Stimulated activated CD8-positive, alpha-beta memory T cell treated with anti-CD3 and anti-CD28 coated beads, Interleukin-2, amount 100 ng/mL, for 48 hours (primary cell): ENCODE results near the gene PPIG.
"Not testable (repeated sequence)": the region's sequence is repeated elsewhere in the genome, so short reads cannot be mapped to it uniquely, and the experiment has no call there.

Experiments
- DNase-seq, 2 donors: peaks; one replicate each; pipeline ENCODE4 v3.0.0-alpha.2; 2020; ENCODE audit warnings: low read depth in 2 of 2

PPIG gene

GRCh38 chr2:169590804-169591203 lies 6.7 kb downstream of the PPIG start:
- DNase-seq, result no peak

GRCh38 chr2:169596546-169596945 lies 12.4 kb downstream of the PPIG start:
- DNase-seq, result not testable (repeated sequence)

DNA sequence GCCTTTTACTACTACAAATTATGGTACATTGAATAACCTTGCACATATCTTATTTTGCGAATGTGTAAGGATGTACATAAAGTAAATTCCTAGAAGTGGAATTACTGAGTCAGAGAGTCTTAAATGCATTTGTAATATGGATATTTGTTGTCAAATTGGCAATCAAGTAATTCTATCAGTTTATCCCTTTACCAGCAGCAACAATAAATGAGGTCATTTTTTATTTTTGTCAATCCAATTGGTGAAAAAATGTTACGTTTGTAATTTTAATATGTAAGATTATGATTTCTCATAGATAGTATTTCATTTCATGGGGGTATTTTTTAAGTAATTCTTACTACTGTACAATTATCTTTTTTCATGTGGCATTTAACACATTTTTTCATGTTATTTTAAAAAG lies 14.8 kb downstream of the PPIG start:
- DNase-seq, result no peak

DNA sequence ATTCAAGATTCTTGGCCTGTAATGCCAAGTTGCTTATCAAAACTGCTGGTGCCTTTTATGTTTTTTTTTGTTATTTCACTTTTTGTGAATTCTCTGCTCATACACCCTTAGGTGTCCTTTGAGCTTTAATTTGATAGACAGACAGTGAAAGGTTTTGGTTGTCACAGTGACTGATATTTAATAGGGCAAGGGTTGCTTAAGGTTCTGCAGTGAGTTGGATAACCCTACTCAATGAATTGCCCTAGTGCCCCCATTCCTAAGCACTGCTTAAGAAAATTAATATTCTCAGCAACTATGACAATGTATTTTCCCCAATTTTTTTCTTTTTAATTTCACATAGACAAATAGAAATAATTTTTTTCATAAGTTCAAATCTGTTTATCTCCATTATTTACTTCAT lies 15.4 kb downstream of the PPIG start:
- DNase-seq, result no peak

DNA sequence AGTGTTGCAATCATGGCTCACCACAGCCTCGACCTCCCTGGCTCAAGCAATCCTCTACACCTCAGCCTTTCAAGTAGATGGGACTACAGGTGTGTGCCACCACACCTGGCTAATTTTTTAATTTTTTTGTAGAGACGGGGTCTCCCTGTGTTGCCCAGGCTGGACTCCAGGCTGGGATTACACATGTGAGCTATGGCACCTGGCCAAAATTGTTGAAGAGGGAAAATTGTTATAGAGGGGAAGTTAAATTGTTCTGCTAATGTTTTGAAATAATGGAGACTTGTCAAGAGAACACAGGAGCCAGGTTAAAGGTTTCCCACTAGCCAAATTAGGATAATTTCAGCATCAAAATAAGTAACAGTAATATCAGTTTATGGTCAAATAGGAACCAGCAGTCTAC lies 25.1 kb downstream of the PPIG start:
- DNase-seq, result no peak

DNA sequence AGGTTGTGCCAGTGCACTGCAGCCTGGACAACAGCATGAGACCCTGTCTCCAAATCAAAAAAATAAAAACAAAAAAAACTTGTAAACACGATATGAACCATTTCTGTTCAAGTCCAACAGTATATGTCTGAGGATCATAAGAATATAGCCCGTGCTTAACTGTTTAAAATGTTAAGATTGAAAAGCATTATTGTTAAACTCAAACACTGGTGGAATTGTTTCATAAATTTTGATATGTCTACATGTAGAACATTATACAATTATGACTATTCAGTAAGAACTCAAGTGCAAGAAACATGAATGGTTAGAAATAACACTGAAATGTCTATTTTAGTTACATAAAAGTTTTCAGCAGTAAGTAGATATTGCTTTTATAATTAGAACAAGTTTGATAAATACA lies 29.7 kb downstream of the PPIG start:
- DNase-seq, result no peak

- DNase-seq, result not testable (repeated sequence)
These were observed 31.8 kb downstream of the PPIG start for GRCh38 chr2:169615982-169616381.

- DNase-seq, result no peak
These were observed 35.8 kb downstream of the PPIG start for GRCh38 chr2:169619946-169620345.

DNA sequence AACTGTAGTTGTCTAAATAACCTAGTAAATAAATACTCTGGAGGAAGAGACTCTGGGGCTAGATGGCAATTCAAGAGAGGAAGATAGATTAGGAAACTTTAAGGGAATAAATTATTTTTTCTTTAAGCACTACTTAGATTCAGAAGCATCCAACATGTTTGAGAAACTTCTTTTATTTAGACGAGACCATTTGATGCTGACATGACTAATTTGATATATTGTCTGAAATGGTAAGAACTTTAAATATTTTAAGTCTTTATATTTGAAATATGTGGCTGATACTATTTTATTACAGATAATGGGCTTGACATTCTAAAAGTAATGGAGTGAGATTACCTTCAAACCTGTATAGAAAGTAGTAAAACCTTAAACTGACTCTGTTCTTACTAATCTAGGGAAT lies 36.4 kb downstream of the PPIG start:
- no peak for DNase-seq

GRCh38 chr2:169623235-169623634 lies 39.1 kb downstream of the PPIG start:
- no peak for DNase-seq

DNA sequence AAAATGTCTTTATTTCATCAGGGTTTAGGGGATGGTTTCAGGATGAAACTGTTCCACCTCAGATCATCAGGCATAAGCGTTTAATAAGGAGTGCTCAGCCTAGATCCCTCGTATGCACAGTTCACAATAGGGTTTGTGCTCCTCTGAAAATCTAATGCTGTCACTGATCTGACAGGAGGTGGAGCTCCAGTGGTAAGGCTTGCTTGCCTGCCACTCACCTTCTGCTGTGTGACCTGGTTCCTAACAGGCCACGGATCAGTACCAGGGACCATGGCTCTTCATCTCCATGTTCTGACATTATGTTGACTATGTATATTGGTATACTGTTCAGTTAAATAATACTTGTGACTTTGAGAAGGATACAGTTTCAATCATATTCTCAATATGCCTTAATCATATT lies 41.6 kb downstream of the PPIG start:
- DNase-seq, result no peak

DNA sequence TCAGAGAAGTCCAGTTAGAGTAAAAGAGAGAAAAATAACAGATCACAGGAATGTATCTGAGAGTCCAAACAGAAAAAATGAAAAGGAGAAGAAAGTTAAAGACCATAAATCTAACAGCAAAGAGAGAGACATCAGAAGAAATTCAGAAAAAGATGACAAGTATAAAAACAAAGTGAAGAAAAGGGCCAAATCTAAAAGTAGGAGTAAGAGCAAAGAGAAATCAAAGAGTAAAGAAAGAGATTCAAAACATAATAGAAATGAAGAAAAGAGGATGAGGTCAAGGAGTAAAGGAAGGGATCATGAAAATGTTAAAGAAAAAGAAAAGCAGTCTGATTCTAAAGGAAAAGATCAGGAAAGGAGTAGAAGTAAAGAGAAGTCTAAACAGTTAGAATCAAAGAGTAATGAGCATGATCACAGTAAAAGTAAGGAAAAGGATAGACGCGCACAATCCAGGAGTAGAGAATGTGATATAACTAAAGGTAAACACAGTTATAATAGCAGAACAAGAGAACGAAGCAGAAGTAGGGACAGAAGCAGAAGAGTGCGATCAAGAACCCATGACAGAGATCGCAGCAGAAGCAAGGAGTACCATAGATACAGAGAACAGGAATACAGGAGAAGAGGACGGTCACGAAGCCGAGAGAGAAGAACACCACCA lies 52.4 kb downstream of the PPIG start:
- DNase-seq, result no peak

- DNase-seq, result no peak
These were observed 53.5 kb downstream of the PPIG start for GRCh38 chr2:169637620-169638019.

DNA sequence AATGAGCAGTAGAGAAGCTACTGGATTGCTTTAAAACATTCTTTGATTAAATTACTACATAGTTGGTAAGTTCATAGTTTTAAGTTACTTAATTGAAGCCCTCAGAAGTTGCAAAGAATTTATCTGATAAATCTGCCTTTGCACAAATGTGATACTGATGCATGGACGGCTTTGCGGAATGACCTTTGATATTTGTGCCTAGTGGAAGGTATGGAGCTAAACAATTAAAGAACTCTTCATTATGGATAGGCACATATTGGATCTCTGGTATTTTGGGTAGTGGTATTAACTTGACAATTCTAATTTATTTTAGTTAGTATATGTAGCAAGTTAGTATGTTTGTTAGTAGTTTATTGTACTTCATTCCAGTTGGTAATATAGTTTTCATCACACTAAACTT lies 56.0 kb downstream of the PPIG start:
- DNase-seq, result no peak

DNA sequence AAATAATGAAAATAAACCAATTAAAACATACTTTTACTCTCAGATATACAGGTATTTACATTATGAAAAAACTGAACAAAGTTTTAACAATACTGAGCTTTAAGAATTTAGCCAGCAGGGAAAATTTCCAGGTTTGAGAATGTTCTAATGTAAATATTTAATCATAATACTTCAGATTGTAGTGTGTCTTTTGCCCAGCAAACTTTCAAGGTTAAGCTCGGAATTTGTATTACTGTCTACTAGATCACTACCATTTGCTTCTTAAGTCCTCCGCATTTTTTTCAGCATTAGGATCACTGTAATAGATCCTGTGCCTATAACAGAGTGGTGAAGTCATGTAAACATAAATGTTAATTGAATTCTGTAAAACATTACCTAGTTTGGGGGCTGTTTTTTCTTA lies 57.3 kb downstream of the PPIG start:
- DNase-seq, result no peak

GRCh38 chr2:169644173-169644572 lies 60.0 kb downstream of the PPIG start:
- no peak for DNase-seq

DNA sequence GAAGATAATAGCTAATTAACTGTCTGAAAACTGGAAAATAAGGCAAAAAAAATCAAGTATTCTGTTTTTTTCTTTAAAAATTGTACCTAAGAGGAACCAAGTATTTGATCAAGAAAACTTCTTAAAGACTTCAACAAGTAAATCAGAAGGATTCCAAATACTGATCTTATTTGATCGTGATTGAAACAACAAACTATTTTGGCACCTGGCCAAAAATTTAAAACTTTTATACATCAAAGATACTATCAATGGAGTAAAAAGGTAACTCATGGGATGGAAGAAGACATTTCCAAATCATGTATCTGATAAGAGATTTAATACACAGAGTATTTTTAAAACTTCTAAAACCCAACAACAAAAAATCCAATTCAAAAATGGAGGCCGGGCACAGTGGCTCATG lies 63.3 kb downstream of the PPIG start:
- no peak for DNase-seq

GRCh38 chr2:169649278-169649677 lies 65.1 kb downstream of the PPIG start:
- DNase-seq, result no peak

GRCh38 chr2:169653636-169654035 lies 69.5 kb downstream of the PPIG start:
- no peak for DNase-seq

DNA sequence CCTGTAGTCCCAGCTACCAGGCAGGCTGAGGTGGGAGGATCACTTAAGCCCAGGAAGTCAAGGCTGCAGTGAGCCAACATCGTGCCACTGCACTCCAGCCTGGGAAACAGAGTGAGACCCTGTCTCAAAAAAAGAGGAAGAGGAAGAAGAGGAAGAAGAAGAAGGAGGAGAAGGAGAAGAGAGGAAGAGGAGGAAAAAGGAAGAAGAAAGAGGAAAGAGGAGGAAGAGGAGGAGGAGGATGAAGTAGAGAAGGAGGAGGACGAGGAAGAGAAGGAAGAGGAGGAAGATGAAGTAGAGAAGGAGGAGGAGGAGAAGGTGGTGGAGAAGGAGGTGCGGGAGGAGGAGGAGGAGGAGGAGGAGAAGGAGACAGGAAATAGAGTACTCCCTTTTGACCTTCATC lies 72.0 kb downstream of the PPIG start:
- DNase-seq, result no peak

GRCh38 chr2:169658877-169659276 lies 74.7 kb downstream of the PPIG start:
- DNase-seq, result no peak

- DNase-seq, result no peak
These were observed 75.2 kb downstream of the PPIG start for GRCh38 chr2:169659320-169659719.

DNA sequence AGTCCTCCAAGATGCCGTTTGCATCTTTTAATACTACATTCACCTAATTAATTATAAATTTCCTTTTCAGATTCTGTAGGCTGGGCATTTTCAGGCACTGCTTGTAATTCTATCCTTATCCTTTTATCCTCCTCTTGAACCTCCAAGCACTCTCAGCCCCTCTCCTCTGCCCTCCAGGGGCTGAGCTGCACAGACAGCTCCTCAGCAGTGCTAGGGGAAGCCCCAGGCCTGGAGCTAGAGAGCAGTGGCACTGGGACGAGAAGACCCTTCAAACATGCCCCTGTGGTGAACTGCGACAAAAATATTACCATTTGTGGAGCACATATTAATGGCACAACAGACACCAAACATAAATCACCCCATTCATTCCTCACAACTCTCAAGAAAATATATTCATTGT lies 77.1 kb downstream of the PPIG start:
- no peak for DNase-seq

DNA sequence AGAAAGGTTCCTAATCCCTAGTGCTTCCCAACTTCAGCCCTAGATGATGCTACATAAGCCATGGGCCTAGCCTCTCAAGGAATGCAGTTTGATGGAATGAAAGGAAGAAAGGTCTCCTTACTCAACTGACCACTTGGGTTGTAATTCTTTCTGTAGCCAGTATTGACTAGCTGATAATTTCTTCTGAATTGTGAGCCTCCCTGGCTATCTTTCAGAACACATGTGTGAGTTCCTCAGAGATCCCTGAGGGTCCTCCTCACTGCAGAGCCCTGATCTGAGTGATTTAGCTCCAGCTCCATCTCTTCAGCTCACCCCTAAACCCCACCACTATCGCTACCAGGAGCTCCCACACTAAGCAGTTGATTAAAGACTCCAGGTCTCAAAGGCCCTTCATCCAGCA lies 78.6 kb downstream of the PPIG start:
- DNase-seq, result no peak
